GM12878 (cell line): Measurements from ENCODE around the gene RAB3A. TPM values are rescaled to one million over a fixed set of nuclear protein-coding genes. Genes with fewer than 3 reads are reported as not detected.

Source experiments
- ATAC-seq: fragments of 200-7000 bp; cut with Tn5 transposase; 3 replicates; pipeline ENCODE4 v1.9.1; 2020; ENCODE audit warnings: mild to moderate bottlenecking, moderate library complexity
- BruUV-seq: library from RNA; stranded (reverse); fragments of 400-500 nt; replicated peaks from 2 replicates; lab custom pipeline; 2021; lab: Mats Ljungman, UMichigan
- CTCF ChIA-PET: fragments of 300-600 bp; sonication (Branson Sonifier 250); formaldehyde crosslinking; extraction: SDS; loops from one replicate; lab custom pipeline; 2021; ENCODE audit warnings: inconsistent platforms; lab: Yijun Ruan, JAX
- POLR2A ChIA-PET: fragments of 350-600 bp; formaldehyde crosslinking; extraction: SDS; loops from one replicate; lab custom pipeline; 2021; ENCODE audit warnings: inconsistent platforms; lab: Charles Lee
- RAD21 ChIA-PET: fragments of 300-600 bp; sonication (Branson Sonifier 250); formaldehyde crosslinking; loops from one replicate; lab custom pipeline; 2023; ENCODE audit warnings: antibody characterized with exemption; ENCODE audit not compliant: unreplicated experiment; lab: Charles Lee
- SMC1A ChIA-PET: fragments of 300-600 bp; sonication (Branson Sonifier 250); formaldehyde crosslinking; loops from one replicate; lab custom pipeline; 2023; ENCODE audit not compliant: unreplicated experiment, uncharacterized antibody; lab: Charles Lee
- DNase-seq: peaks from one replicate; pipeline ENCODE4 v3.0.0-alpha.2; 2011; ENCODE audit warnings: low read depth, low spot score
- FAIRE-seq: peaks from 3 replicates; lab custom pipeline; 2011; peaks lifted over from hg19 to GRCh38; lab: Jason Lieb, UNC
- H2AFZ ChIP-seq: 2 replicates; pipeline ENCODE4 v1.6.0; 2011; ENCODE audit warnings: low read depth, low read length, control low read depth; ENCODE audit not compliant: control insufficient read depth
- H3K27ac ChIP-seq: 2 replicates; pipeline ENCODE4 v1.5.1; 2011; ENCODE audit warnings: control low read depth; ENCODE audit not compliant: control insufficient read depth, insufficient read depth
- H3K27me3 ChIP-seq, 2 experiments: replicated peaks in 1 of 2; 2 replicates each; pipeline versions ENCODE4 v1.6.0 to v1.6.1; 2011; ENCODE audit warnings: low read length in 1 of 2; ENCODE audit not compliant: control insufficient read depth in 2 of 2, insufficient read depth in 2 of 2
- H3K36me3 ChIP-seq, 2 experiments: 2 replicates each; pipeline ENCODE4 v1.5.1; 2011; ENCODE audit warnings: low read length in 1 of 2; ENCODE audit not compliant: control insufficient read depth in 2 of 2, insufficient read depth in 2 of 2
- H3K4me1 ChIP-seq: 2 replicates; pipeline ENCODE4 v1.6.1; 2011; ENCODE audit warnings: mild to moderate bottlenecking, low read length, moderate library complexity, mixed read lengths; ENCODE audit not compliant: control insufficient read depth, insufficient read depth
- H3K4me2 ChIP-seq: 2 replicates; pipeline ENCODE4 v1.6.0; 2011; ENCODE audit warnings: control low read depth; ENCODE audit not compliant: control insufficient read depth, insufficient read depth
- H3K4me3 ChIP-seq: fragments of 200-600 bp; sonication (generic); 2 replicates; pipeline ENCODE4 v1.5.1; 2016
- H3K79me2 ChIP-seq: 2 replicates; pipeline ENCODE4 v1.6.0; 2011; ENCODE audit warnings: low read length; ENCODE audit not compliant: control insufficient read depth, insufficient read depth
- H3K9ac ChIP-seq: 2 replicates; pipeline ENCODE4 v1.8.0; 2011; ENCODE audit warnings: low read length, control low read depth, mixed read lengths; ENCODE audit not compliant: control insufficient read depth, insufficient read depth
- H3K9me3 ChIP-seq: replicated peaks from 3 replicates; pipeline ENCODE4 v1.5.1; 2011; ENCODE audit warnings: mild to moderate bottlenecking, low read length; ENCODE audit not compliant: control insufficient read depth, insufficient read depth
- H4K20me1 ChIP-seq: 2 replicates; pipeline ENCODE4 v1.6.0; 2011; ENCODE audit not compliant: control insufficient read depth, insufficient read depth
- CBFB ChIP-seq: IDR thresholded peaks from 2 replicates; pipeline ENCODE4 v1.6.1; 2016; ENCODE audit warnings: antibody characterized with exemption, low read depth
- CEBPB ChIP-seq, 2 experiments: fragments of 150-350 bp in 1 of 2; IDR thresholded peaks; 2 replicates each; pipeline ENCODE4 v1.6.1; 2012 to 2014; ENCODE audit warnings: low read depth in 2 of 2, low read length in 2 of 2, borderline replicate concordance in 1 of 2, inconsistent platforms in 1 of 2
- CREM ChIP-seq: IDR thresholded peaks from 2 replicates; pipeline ENCODE4 v1.6.1; 2014; ENCODE audit warnings: antibody characterized with exemption, low read depth
- CTCF ChIP-seq, 3 experiments: IDR thresholded peaks in 2 of 3; conservative IDR thresholded peaks in 1 of 3; 2 replicates each; pipeline ENCODE4 v1.5.1; 2011; ENCODE audit warnings: low read depth in 3 of 3, low read length in 3 of 3, mild to moderate bottlenecking in 3 of 3, control low read depth in 2 of 3, moderate library complexity in 2 of 3, inconsistent platforms in 1 of 3, mixed read lengths in 1 of 3; ENCODE audit not compliant: control insufficient read depth in 2 of 3, insufficient read depth in 1 of 3; ENCODE audit errors: extremely low read depth in 1 of 3
- DPF2 ChIP-seq: fragments of 450-650 bp; IDR thresholded peaks from 2 replicates; pipeline ENCODE4 v1.6.1; 2017; ENCODE audit warnings: mild to moderate bottlenecking
- E2F4 ChIP-seq: IDR thresholded peaks from 2 replicates; pipeline ENCODE4 v1.6.1; 2012; ENCODE audit warnings: low read depth, low read length, improper control_type of control experiment
- IRF4 ChIP-seq: IDR thresholded peaks from 2 replicates; pipeline ENCODE4 v1.6.1; 2011; ENCODE audit warnings: low read depth, low read length
- JUNB ChIP-seq: IDR thresholded peaks from 2 replicates; pipeline ENCODE4 v1.6.1; 2016; ENCODE audit warnings: antibody characterized with exemption, mild to moderate bottlenecking
- KAT2A ChIP-seq: conservative IDR thresholded peaks from 2 replicates; pipeline ENCODE4 v1.6.1; 2011; ENCODE audit warnings: low read depth, low read length; ENCODE audit not compliant: control insufficient read depth
- NR2C1 ChIP-seq: fragments of 450-650 bp; IDR thresholded peaks from 2 replicates; pipeline ENCODE4 v1.6.1; 2017; ENCODE audit warnings: antibody characterized with exemption, mild to moderate bottlenecking, moderate library complexity
- POLR2A ChIP-seq: IDR thresholded peaks from 2 replicates; pipeline ENCODE4 v1.6.1; 2011; ENCODE audit warnings: low read depth, mild to moderate bottlenecking, low read length
- POU2F2 ChIP-seq: IDR thresholded peaks from 3 replicates; pipeline ENCODE4 v1.6.1; 2011; ENCODE audit warnings: low read depth, mild to moderate bottlenecking, low read length, borderline replicate concordance
- RELB ChIP-seq: fragments of 450-650 bp; IDR thresholded peaks from 2 replicates; pipeline ENCODE4 v1.6.1; 2017; ENCODE audit warnings: low read depth, mild to moderate bottlenecking, moderate library complexity
- SREBF1 ChIP-seq: IDR thresholded peaks from 2 replicates; pipeline ENCODE4 v1.6.1; 2012; ENCODE audit warnings: mild to moderate bottlenecking, low read length
- WGBS: methylation state at CpG from one replicate; pipeline ENCODE4 v1.1.6; 2016; ENCODE audit warnings: low lambda C conversion rate; ENCODE audit not compliant: insufficient replicate concordance, insufficient coverage; ENCODE audit errors: missing lambda C conversion rate; 5-methylcytosine and 5-hydroxymethylcytosine counted together
- in situ Hi-C: fragments of 300-500 bp; cut with MboI; formaldehyde crosslinking; loops from 9 replicates; pipeline ENCODE4 v1.14.3; 2018; ENCODE audit warnings: mixed read lengths
- intact Hi-C: fragments of 100-400 bp; cut with micrococcal nuclease; formaldehyde crosslinking; loops from one replicate; pipeline ENCODE4 v1.14.2; 2022; ENCODE audit not compliant: unreplicated experiment
- polyA plus RNA-seq, 11 experiments: library from polyadenylated mRNA; depleted of rRNA in 4 of 11; unstranded in 6 of 11; stranded (reverse) in 5 of 11; fragments of >200 nt; fragmentation: Nextera tagmentation in 4 of 11; fragmentation: Illumina TruSeq in 1 of 11; extraction: Ambion mirVana in 4 of 11; extraction: Trizol in 1 of 11; gene quantifications; 1 replicate in 1 of 11; 2 replicates in 10 of 11; pipeline versions ENCODE4 v1.2.1 to v1.2.3, GENCODE V29; 2011 to 2016; ENCODE audit warnings: inconsistent platforms in 2 of 11, missing spikeins in 2 of 11, low read depth in 1 of 11
- total RNA-seq, 4 experiments: library from RNA; depleted of rRNA in 3 of 4; stranded (reverse); fragments of >200 nt in 3 of 4; fragmentation: Illumina TruSeq in 1 of 4; extraction: Trizol in 1 of 4; gene quantifications; 2 replicates each; pipeline versions ENCODE4 v1.2.1 to v1.2.3, GENCODE V29; 2013 to 2021

RAB3A gene
- total and polyA plus RNA-seq, 10 of the 15 experiments (the other 5 are each of a cell fraction or from before 2014, with no cell fraction given) = 0.07 to 3.5 (median 1.2) TPM; not detected in 1

- Histone ChIP-seq H3K9ac (no peak overlapping the region), H3K36me3 (no peaks in the 10 kb centered on the region), H3K27ac (no peak overlapping the region), H3K79me2 (no peaks in the 10 kb centered on the region), H4K20me1 (no peaks in the 10 kb centered on the region), H3K27me3 (no peaks in the 10 kb centered on the region; a peak in 1 of 4 replicates), H3K9me3 (no peaks in the 10 kb centered on the region), H3K4me3 (no peak overlapping the region), H3K4me2 (no peak overlapping the region), H2AFZ (no peak overlapping the region), H3K4me1 (peaks cover 5% of the 10 kb centered on the region)
- no TSS peak for BruUV-seq
- intact Hi-C loops (no loop called here), in situ Hi-C loops (no loop called here)
- ChIA-PET POLR2A (interaction anchor here (0.6 to 1.2 kb wide), 4 partner anchors 47 to 86 kb away, joined by 3 read pairs; no protein-coding TSS in a partner anchor), SMC1A (interaction anchor here (0.8 to 7.6 kb wide), 16 partner anchors 9 to 189 kb away, joined by 3 to 121 read pairs (median 5); partner anchors contain the start of genes MPV17L2 and RAB3A), RAD21 (interaction anchor here (0.6 to 8.7 kb wide), 18 partner anchors 11 to 193 kb away, joined by 3 to 175 read pairs (median 5); partner anchors contain the start of genes LSM4, MPV17L2 and RAB3A), CTCF (interaction anchor here (0.7 to 8.0 kb wide), 32 partner anchors 9 to 314 kb away, joined by 3 to 213 read pairs (median 6); partner anchors contain the start of genes MPV17L2 and RAB3A)
- DNase-seq (no peak), ATAC-seq (no peak), FAIRE-seq (no peak)
- TF ChIP-seq CEBPB (IDR thresholded peaks at IDR 0.05; ENCODE audit: borderline replicate concordance in 1 of 2, low read depth in 2 of 2, low read length in 2 of 2) (no peak), JUNB (no peak), CBFB (no peak), NR2C1 (no peak), POU2F2 (no peak), KAT2A (no peak), SREBF1 (no peak), DPF2 (no peak), POLR2A (no peak), IRF4 (no peak), CTCF (IDR thresholded peaks at IDR 0.05 in 2 of 3, conservative IDR thresholded peaks at IDR 0.05 in 1 of 3; ENCODE audit: control insufficient read depth in 2 of 3, extremely low read depth in 1 of 3, insufficient read depth in 1 of 3, low read depth in 3 of 3, low read length in 3 of 3) (no peak), E2F4 (no peak), RELB (no peak), CREM (no peak)
- 16% methylated on average over 5 of the region's 7 CpGs for WGBS
Observed at GRCh38 chr19:18252370-18252717, 48.5 kb upstream of the RAB3A start.
